HG02870 (cell line): Measurements from ENCODE around the gene SSBP3.

Source experiments
- ATAC-seq: cut with Tn5 transposase; IDR thresholded peaks from one replicate; pipeline ENCODE4 v1.9.1; 2021; ENCODE audit warnings: mild to moderate bottlenecking, moderate library complexity; ENCODE audit not compliant: unreplicated experiment

Gene SSBP3

DNA sequence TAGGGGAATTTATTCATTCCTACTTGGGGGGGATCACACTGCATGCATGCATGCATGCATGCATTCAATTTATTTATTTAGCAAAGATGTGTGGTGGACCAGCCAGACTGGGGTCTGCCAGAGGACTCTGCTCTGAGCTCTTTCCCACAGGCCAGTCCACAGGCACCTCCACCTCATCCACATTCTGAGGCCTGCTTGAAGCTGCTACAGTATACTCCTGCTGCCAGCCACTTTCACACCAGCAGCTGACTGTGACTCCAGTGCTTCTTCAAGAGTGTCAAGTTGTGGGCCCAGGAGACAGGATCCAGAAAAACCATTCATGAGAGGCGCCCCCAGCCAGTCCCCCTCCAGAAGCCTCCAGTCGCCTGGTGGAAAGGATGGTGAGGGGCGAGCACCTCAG is 30.9 kb downstream of the SSBP3 start:
- ATAC-seq = no peak

DNA sequence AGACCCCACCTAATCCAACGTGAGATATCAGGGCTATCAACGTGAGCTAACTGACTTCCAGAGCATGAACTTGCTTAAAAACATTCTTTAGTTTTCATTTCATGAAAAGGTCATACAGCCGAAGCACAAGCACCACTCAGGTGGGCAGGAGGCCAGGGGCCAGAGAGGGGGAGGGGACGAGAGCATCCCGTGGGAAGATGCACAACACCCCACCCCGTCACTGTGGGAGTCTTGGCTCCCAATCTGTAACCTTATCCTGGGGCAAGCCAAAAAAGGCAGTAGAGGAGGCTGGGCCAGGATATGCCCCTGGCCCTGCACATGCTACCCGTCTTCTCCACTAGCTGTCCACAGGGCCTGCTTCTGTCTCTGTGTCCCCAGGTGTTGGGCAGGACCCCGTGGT is 31.4 kb downstream of the SSBP3 start:
- ATAC-seq = no peak

DNA sequence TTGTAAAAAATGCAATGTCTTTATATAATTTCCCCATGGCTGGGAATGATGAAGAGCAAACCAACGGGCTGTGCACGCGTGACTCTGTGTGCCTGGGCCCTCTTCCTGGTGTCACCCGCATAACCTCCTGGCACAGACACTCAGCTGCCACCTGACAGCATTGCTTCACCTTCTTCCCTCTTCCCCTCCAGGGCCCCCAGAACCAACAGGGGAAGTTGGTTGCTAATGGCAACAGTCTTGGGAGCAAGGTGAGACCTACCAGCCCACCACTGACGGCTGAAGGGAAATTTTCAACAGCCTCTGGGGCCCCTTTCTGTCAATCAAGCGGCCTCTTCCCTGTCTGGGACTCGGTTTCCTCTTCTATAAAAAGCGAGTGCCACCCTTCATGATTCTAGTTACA is 33.2 kb downstream of the SSBP3 start:
- ATAC-seq = no peak

DNA sequence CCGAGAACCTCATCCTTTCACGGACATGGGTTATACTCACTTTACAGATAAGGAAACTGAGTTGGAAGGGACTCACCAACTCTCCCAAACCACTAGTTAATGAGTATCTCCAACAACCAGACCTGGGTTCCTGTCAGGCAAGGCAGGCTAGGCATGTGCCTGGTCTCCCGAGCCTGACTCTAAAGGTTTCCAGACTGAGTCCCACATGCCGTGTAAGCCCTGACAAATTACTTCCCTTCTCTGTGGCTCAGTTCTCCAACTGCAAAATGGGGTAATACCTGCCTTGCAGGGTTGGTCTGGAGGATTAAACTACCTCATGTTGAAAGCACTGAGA is 34.3 kb downstream of the SSBP3 start:
- no peak for ATAC-seq

DNA sequence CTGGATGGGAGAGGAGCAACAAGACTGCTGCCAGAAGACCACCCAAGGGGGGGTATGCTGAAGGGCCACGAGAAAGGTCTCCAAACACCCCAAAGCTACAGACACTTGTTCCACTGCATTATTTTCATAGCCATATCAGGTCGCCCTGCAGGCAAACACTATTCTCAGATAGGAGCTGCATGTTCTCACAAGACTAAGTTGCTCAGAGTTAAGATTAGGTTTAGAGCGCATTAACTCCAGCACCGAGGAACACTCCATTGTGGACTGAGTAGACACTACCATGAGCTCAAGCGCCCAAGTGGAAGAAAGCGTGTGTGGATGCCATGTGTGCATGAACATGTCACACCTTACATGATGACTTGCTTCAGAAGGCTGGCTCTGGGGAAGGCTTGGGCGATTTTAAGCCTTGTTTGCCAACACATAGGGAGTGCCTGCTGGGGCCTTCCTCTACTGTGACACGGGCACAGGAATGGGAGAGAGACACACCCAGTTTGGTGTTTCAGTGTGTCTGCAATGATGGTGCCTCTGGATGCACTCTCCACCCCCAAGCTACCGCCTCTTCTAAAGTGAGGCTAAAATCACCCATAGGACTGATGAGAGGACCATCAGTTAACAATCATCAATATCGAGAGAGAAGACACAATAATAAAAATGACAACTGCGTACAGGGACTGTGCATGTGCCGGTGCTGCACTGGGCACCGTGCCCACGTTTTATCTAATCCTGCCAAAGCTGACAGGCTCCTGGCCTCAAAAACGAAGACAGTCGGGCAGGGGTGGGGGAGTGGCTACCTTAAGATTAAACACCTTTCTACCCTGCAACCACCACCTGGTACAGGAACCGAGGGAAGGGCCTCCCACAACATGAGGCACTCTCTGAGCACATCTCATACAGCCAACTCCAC is 34.9 kb downstream of the SSBP3 start:
- no peak for ATAC-seq

DNA sequence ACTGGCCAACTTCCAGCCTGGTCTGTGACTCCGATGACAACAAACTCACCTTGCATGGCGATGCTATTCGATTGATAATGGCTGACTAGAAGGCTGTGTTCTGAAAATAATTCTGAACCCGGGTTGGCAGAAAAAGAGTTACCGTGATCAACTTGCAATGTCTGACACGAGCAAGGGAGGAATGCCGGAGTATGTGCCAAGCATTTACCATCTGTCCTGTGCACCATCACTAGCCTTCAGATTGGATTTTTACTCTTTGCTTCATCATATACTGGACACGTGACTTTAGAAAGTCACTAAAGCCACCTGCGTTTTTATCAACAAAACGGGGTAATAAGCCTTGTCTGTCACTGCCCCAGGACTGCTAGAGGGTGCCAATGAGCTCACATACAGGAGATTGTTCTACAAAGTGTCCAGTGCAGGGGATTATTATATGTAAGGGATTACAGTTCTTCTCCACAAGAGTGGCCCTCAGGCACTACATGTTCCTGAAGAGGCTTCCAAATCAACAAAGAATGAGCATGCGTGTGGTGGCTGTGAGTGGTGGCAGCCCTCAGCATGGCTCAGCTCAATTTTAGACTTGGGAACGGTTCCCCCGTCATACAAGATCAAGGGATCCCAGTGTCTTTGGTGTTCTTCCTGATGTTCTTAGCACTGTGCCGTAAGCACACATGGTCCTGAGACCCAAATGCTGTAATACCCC is 35.8 kb downstream of the SSBP3 start:
- ATAC-seq = no peak

DNA sequence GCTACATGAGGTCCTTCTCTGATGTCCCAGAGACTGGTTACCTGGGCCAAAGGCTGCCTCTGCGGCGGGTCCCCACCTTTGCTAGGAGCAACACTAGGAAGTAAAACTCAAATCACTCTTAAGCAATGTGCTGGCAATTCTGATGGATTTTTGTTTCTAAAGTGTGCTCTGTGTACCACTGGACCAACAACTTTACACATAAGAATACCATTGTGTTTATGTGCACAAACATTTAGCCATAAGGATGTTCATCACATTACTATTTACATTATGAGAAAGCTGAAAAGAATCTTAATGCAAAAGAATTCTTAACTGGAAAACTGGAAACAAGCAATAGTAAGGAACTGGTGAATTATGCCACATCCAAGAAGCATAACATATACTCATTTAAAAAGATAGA is 38.6 kb downstream of the SSBP3 start:
- no peak for ATAC-seq

DNA sequence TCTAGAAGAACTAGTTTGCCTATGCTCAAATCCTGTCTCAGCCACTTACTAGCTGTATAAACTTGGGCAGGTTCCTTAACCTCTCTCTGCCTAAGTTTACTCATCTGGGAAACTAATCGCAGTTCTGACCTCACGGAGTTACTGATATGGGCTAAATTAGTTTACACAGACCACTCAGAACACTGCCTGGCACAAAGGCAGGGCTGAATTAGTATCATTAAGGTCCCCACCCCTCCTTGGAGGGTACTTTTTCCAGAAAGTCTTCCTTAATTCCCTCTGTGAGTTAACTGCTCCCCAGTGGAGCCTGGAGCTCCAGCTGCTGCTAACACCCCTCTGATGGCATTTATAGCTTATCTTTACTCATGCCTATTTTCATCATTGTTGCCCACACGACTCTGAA is 40.3 kb downstream of the SSBP3 start:
- no peak for ATAC-seq

DNA sequence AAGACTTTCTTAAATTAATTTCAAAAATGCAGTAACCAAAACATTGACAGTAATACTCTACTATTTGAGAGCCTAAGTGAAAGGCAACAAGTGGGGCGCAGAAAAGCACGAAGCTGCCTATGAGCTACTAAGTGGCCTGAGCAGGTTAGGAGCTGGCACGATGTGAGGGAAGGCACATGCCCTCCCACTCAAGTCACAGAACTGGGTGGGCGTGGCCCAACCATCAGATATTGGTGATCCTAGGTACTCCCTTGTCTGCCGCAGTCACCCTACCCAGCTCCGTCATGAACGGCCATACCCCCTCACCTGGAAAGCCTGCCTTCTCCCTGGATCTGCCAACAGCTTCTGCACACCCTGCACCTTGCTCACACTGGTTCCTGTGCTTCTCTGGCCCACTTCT is 40.8 kb downstream of the SSBP3 start:
- ATAC-seq = no peak

DNA sequence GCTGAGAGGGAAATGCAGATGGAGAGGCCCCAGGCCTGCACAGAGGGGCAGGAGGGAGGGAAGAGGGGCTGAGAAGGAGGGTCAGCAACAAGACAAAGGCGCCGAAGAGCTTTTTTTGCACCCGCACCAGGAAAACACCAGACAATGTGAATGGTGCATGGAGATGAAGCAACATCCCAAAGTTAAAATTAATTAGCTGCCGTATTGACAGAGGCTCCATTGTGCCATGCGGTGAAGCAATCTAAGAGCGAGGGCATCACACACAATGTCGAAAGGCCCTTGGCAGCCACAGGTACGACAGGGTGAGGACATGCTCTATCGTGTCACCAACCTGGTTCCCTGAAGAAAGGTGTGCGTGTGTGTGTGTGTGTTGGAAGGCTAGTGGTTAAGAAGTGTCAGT is 41.2 kb downstream of the SSBP3 start:
- no peak for ATAC-seq

DNA sequence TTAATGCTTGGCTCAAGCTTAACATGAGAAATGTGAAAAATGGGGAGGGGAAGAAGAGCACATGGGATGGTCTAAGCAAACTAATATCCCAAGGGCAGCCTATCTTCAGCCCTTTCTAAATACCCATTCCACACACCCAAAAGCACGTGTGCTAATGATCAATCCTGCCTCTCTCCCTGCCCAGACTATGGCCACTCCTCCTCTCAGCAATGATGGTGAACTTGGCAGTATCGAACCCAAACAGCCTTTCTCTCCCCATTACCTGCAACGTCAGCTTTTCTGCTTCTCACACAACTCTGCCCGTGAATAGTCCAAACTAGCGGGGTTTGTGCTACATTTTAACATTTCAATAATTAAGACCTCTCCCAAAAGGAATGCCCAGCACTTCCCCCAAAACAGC is 41.6 kb downstream of the SSBP3 start:
- ATAC-seq = no peak

DNA sequence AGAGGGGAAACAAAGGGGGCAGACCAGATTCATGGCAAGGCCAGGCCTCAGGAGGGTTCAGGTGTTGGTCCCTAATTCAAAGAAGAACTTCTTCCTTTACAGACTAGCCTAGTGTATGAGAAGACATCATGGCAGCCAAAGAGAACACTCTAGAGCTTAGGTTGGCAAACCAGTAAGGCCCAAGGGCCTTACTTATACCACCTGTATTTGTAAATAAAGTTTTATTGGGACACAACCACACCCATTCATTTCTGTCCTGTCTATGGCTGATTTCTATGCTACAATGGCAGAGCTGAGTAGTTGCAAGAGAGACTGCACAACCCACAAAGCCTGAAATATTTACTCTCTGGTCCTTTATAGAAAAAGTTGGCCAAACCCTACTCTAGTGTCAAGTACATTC is 42.3 kb downstream of the SSBP3 start:
- no peak for ATAC-seq

DNA sequence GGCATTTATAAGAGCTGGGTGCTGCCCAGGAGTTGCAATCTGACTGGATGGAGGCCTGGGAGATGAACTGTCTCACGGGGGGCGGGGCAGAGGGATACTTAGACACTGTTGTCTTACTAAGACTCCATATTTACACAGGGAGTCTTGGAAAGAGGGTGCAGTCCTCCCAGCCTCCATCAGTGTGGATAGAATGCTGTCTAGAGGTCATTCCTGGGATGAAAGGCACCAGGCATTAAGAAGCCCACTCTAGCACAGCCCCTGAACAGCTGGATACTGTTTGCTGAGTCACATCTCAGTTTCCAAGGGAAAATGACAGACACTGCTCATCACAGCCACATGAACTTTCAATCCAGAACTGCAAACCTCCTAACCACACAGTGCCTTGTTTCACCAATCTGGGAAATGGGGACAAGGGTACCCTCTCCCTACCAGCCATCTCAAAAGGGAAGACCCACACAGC is 43.3 kb downstream of the SSBP3 start:
- no peak for ATAC-seq

DNA sequence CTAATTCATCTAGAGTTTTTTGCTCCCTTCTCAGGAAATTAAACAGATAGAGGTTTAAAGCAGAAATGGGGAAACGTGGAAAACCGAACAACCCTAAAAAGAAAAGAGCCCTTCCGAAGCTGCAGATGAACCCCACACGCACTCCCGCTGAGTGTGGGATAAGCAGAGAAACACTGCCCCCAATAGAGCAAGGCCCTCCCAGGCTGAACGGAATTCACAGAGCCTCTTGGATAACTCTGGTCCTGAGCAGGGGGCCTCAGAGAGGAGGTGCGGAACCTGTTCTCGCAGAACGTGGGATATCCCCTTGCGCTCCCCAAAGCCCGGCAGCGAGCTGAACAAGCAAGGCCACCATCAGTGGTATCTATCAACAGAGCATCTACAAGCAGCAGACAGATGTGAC is 44.9 kb downstream of the SSBP3 start:
- no peak for ATAC-seq

DNA sequence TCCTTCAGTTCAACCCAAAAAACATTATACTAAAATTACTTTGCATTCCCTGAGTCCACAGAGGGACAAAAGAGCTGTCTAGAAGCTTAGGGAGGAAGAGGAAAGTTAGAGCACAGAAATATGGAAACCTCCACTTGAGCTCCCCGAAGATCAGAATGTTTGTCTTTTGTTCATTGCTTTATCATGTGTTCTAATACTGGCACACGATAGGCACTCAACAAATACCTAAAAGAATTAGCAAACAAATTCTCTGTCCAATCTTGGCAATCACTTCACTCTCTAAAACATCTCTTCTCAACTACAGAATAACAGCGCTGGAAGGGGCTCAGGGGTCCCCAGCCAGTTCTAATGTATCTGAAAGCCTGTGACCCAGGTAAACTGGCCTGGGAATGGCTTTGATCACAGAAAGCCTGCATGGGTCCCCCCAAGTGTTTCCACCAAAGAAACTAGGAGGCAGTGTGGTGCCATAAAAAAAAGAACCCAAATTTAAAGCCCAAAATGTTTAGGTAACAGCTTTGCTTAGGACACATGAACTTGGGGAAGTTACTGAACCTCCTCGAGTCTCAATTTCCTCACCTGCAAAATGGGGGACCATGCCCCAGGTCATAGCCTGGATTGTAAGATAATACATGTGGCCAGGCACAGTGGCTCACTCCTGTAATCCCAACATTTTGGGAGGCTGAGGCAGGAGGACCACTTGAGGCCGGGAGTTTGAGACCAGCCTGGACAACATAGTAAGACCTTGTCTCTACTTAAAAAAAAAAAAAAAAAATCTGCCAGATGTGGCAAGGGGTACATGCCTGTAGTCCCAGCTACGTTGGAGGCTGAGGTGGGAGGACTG is 45.8 kb downstream of the SSBP3 start:
- ATAC-seq = no peak

DNA sequence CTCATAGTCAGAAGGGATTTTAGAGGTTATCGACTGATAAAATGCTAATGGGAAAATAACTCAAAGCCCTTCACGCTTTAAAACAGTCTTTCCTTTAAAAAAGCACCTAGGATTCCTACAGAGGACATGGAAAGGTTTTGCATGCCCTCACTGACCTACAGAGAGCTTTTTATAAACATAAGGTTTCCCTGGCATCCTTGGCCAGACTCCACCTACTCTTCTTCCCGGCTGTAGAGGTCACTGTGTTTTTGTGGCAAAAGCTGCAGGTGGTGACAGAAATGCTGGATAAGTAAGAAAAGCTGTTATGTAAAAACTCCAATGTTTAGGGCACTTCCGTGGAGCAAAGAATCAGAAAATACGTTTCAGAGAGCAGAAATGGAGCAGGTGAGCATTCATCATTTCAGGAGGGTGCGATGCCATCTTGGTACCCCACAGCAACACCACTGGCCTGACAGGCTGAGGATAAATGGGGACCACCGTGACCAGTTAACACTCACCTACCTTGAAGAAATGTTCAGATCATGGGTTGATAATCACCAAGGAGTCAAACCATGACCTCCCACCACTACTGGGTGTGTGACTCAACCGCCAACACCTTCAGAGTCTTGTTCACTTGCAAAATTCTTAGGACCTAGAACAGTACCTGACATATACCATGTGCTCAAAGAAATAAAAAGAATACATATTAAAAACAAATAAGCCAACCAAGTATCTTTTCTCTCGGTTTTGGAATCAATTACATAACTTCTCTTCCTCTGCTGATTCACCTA is 46.6 kb downstream of the SSBP3 start:
- ATAC-seq = no peak

DNA sequence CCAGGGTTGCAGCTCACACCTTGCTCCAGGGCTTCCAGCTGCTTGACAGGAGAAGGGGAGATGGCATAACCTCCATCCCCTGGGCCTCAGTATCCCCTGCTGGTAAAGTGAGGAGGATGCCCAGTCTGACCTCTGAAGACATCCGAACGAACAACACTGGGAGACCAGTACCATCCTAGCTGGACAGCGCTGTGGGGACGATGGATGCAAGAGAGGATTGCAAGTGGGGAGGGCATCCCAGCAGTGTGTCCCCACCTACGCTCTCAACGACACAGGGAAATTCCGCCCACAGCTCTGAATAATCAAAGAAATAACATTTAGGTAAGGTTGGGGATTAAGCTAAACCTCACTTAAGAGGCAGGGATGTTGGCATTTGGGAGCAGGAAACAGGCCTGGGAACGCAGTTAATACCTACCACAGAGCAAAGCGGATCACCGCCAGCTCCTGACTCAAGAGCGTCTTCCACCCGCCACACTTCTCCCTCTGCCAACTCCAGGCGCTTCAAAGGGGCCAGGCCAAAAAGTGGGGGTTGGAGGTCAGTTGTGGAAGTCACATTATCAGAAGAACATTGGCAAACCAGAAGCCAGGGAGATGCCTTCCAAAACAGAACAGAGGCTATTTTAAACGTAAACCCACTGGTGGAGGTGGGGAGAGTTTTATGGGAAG is 47.6 kb downstream of the SSBP3 start:
- ATAC-seq = no peak

DNA sequence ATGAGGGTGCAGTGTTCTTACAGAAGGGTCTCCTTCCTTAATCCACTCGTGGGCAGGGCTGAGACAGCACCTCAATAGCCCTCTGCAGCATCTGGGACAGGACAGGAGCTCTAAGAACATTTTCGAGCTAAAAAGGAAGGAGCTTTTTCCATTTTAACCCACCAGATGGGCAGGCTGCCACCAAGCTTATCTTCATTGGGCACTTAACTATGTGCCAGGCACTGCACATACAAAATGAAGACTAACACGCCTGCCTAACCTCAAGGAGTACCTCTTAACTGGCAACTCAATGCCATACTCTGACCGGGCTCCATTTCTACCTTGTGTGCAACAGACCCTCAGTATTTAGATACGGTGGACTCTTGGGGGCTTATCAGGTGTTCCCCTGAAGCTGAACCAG is 48.2 kb downstream of the SSBP3 start:
- ATAC-seq = no peak

DNA sequence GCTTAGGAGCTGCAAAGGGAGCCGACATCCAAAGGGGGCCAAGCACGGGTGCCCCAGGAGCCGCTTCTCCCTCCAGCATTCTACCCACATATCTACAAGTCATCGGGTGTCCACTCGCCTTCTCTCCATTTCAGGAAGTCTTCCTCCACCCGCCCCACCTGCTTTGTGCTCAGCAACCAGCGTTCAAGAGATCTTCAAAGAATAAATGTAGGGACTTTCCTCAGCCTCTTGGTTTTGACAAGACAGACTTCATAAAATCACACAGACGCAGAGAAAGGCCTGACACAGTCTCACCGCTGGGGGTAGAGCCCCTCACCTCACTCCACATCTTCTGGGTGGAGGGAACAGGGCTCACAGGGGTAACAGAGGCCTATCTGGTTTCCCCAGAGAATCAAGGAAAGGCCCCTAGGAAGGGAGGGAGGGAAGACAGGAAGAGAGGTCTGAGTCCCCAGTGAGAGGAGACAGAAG is 49.5 kb downstream of the SSBP3 start:
- ATAC-seq = peak; percentile 60
